Measurements from ENCODE around the gene CDK19.

Gene CDK19

GRCh38 chr6:110614106-110614505 is 201.2 kb downstream of the CDK19 start:
- TF ChIP-seq EZH2 (IDR thresholded peaks at IDR 0.05; ENCODE audit: borderline replicate concordance, low read length) (no peak), CTCF (IDR thresholded peaks at IDR 0.05; ENCODE audit: low read length) (no peak)
- Histone ChIP-seq H3K27ac (ENCODE audit: low read depth, low read length, poor library complexity, severe bottlenecking) (no peak overlapping the region), H3K4me3 (ENCODE audit: low read depth, low read length, poor library complexity, severe bottlenecking) (no peak overlapping the region)

GRCh38 chr6:110613356-110613755 is 201.9 kb downstream of the CDK19 start:
- no peak overlapping the region for H3K27ac ChIP-seq (ENCODE audit: low read depth, low read length, poor library complexity, severe bottlenecking)
- no peaks in the 10 kb centered on the region for H3K9me3 ChIP-seq (ENCODE audit: low read length)
- H3K4me1 ChIP-seq (ENCODE audit: insufficient read depth, low read length, severe bottlenecking): no peaks in the 10 kb centered on the region
- H3K79me2 ChIP-seq (ENCODE audit: insufficient read depth, low read length): no peaks in the 10 kb centered on the region
- no peaks in the 10 kb centered on the region for H3K9me2 ChIP-seq (ENCODE audit: low read depth, low read length)
- H2AFZ ChIP-seq (ENCODE audit: low read length): no peak overlapping the region
- H3F3A ChIP-seq (ENCODE audit: insufficient read depth, low read length): no peaks in the 10 kb centered on the region
- TF ChIP-seq EZH2 (IDR thresholded peaks at IDR 0.05; ENCODE audit: borderline replicate concordance, low read length) (no peak), CTCF (IDR thresholded peaks at IDR 0.05; ENCODE audit: low read length) (no peak)
- no peak overlapping the region for H3K4me2 ChIP-seq (ENCODE audit: low read length)
- no peak overlapping the region for H3K4me3 ChIP-seq (ENCODE audit: low read depth, low read length, poor library complexity, severe bottlenecking)
- H3K36me3 ChIP-seq (ENCODE audit: insufficient read depth, low read length): peaks cover 38% of the 10 kb centered on the region; the same call in 1 of the 2 replicates
- H3K27me3 ChIP-seq (ENCODE audit: insufficient read depth, low read length): no peaks in the 10 kb centered on the region
- H4K20me1 ChIP-seq (ENCODE audit: insufficient read depth, low read length): no peaks in the 10 kb centered on the region
- H3K9ac ChIP-seq (ENCODE audit: low read length): no peak overlapping the region

More at GRCh38 chr6:110614106-110614505, 201.2 kb downstream of the CDK19 start:
- no peaks in the 10 kb centered on the region for H3K79me2 ChIP-seq (ENCODE audit: insufficient read depth, low read length)
- no peak overlapping the region for H2AFZ ChIP-seq (ENCODE audit: low read length)
- no peak overlapping the region for H3K4me2 ChIP-seq (ENCODE audit: low read length)
- H3K36me3 ChIP-seq (ENCODE audit: insufficient read depth, low read length): peaks cover 38% of the 10 kb centered on the region; the same call in 1 of the 2 replicates
- H3F3A ChIP-seq (ENCODE audit: insufficient read depth, low read length): no peaks in the 10 kb centered on the region
- H3K4me1 ChIP-seq (ENCODE audit: insufficient read depth, low read length, severe bottlenecking): no peaks in the 10 kb centered on the region
- H3K27me3 ChIP-seq (ENCODE audit: insufficient read depth, low read length): no peaks in the 10 kb centered on the region
- no peaks in the 10 kb centered on the region for H3K9me3 ChIP-seq (ENCODE audit: low read length)
- H4K20me1 ChIP-seq (ENCODE audit: insufficient read depth, low read length): no peaks in the 10 kb centered on the region
- no peaks in the 10 kb centered on the region for H3K9me2 ChIP-seq (ENCODE audit: low read depth, low read length)
- no peak overlapping the region for H3K9ac ChIP-seq (ENCODE audit: low read length)

GRCh38 chr6:110612298-110612697 is 203.0 kb downstream of the CDK19 start:
- no peak overlapping the region for H3K9ac ChIP-seq (ENCODE audit: low read length)
- H3K4me1 ChIP-seq (ENCODE audit: insufficient read depth, low read length, severe bottlenecking): no peaks in the 10 kb centered on the region
- no peak for TF ChIP-seq CTCF (IDR thresholded peaks at IDR 0.05; ENCODE audit: low read length)
- no peak for TF ChIP-seq EZH2 (IDR thresholded peaks at IDR 0.05; ENCODE audit: borderline replicate concordance, low read length)
- no peak overlapping the region for H3K4me2 ChIP-seq (ENCODE audit: low read length)
- H3K79me2 ChIP-seq (ENCODE audit: insufficient read depth, low read length): no peaks in the 10 kb centered on the region
- H3F3A ChIP-seq (ENCODE audit: insufficient read depth, low read length): no peaks in the 10 kb centered on the region
- no peaks in the 10 kb centered on the region for H3K27me3 ChIP-seq (ENCODE audit: insufficient read depth, low read length)
- no peaks in the 10 kb centered on the region for H3K9me2 ChIP-seq (ENCODE audit: low read depth, low read length)
- no peak overlapping the region for H2AFZ ChIP-seq (ENCODE audit: low read length)
- H3K36me3 ChIP-seq (ENCODE audit: insufficient read depth, low read length): peaks cover 38% of the 10 kb centered on the region; the same call in 1 of the 2 replicates
- H3K27ac ChIP-seq (ENCODE audit: low read depth, low read length, poor library complexity, severe bottlenecking): no peak overlapping the region
- no peak overlapping the region for H3K4me3 ChIP-seq (ENCODE audit: low read depth, low read length, poor library complexity, severe bottlenecking)
- no peaks in the 10 kb centered on the region for H3K9me3 ChIP-seq (ENCODE audit: low read length)
- H4K20me1 ChIP-seq (ENCODE audit: insufficient read depth, low read length): no peaks in the 10 kb centered on the region

Data from OCI-LY1 (cell line).